NCI-H2227 (cell line): ENCODE results near the gene MRPL10.
A peak's percentile ranks its signal among the peaks of the same experiment; 100 is the strongest.

Source experiments
- DNase-seq: peaks from one replicate; lab custom pipeline; 2025; ENCODE audit not compliant: unreplicated experiment; lab: John Stamatoyannopoulos, UW

MRPL10 gene

GRCh38 chr17:47840001-47840741 lies 8.8 kb upstream of the MRPL10 start:
- DNase-seq = no peak

- DNase-seq = no peak
Measured at GRCh38 chr17:47839071-47839470, 7.7 kb upstream of the MRPL10 start.

DNA sequence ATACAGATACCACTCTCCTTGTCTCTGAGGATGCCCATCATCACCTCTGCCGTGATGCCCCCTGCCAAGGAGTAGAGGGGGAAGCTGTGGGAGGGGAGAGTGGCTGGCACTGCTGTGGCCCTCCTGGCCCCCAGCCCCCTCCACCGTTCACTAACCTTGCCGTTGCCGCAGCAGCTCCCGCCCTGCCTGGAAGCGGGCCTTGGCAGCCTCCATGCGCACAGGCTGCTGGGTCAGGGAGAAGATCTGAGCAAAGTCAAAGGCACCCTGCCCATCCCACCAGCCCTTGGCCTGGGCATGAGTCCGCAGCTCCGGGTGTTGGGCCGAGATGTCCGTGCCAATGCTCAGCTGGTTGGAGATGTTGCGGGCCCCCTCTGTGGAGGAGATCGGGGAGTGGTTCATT lies 7.3 kb upstream of the MRPL10 start:
- DNase-seq = no peak

DNA sequence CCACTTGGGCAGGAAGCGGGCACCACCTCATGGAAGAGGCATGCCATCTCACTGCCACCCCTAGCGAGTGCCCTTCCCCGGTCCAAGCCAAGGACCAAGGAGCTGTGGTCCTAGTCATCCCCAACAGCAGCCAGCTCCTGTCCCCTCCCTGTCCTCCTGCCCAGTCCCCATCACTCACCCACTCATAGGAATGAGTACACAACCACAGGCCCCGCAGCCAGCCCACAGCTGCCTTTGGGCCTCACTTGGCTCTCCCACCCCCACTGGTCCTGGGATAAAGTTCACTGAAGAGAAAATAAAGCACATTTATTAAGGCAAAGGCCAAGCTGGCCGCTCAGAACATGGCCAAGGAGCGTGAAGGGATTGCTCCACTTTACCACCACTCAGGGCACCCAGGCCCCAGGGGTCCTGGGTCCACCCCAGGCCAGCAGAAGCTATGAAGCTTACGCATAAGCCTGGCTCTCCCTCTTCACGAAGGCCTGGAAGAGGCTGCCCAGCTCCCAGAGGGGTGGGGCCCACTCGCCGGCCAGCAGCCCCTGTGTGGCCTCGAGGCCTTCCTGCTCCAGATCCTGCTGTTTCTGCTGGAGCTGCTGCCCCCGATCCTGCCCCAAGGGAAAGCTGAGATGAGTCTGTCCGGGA lies 6.2 kb upstream of the MRPL10 start:
- no peak for DNase-seq

DNA sequence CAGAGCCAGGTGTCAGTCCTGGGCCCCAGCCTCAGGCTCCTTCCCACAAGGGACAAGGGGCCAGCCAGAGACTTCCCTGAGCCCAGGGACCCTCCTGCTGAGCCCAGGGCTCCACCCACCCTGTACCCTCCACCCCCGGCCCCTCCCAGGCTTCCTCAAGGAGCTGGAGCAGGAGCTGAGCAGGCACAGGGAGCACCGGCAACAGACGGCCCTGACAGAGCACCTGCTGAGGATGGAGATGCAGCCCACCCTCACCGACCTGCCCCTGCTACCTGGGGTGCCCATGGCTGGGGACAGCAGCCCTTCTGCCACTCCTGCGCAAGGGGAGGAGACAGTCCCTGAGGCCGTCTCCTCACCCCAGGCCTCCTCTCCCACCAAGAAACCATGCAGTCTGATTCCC lies 5.3 kb upstream of the MRPL10 start:
- DNase-seq = no peak

DNA sequence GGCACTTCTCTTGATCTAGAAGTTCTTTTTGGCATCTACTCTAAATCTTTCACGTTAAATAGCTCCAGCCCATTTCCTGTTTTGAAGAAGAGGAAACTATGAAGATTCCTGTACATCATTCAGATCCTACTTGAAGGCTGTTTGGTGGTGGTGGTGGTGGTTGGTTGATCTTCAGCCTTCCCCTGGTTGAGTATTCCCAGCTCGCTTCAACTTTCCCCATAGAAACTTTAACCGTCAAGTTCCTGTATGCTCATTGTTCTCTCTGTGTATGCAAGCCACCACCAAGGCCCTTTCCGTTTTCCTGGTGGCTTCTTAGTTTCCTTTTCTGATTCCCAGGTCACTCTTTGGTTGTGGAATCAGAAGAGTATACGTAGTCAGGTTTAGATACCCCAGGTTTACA lies 3.4 kb upstream of the MRPL10 start:
- no peak for DNase-seq

GRCh38 chr17:47831934-47832327 lies 590 bp upstream of the MRPL10 start:
- DNase-seq = no peak

GRCh38 chr17:47830396-47831002 lies 842 bp downstream of the MRPL10 start:
- no peak for DNase-seq

DNA sequence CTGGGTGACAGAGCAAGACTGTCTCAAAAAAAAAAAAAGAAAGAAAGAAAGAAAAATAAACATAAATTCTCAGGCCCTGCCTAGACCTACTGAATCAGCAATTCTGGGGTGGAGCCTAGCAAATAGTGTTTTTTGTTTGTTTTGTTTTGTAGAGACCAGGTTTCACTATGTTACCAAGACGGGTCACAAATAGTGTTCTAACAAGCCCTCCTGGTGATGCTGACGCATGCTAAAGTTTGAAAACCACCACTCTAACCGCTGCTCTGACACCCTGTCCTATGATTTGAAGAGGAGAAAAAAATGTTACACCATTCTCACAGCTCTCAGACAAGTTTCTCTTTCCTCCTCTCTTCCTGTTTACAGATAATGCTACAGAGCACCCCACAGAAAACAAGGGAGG lies 1.5 kb downstream of the MRPL10 start:
- DNase-seq = no peak

- no peak for DNase-seq
Measured at GRCh38 chr17:47823519-47823918, 7.8 kb downstream of the MRPL10 start.

DNA sequence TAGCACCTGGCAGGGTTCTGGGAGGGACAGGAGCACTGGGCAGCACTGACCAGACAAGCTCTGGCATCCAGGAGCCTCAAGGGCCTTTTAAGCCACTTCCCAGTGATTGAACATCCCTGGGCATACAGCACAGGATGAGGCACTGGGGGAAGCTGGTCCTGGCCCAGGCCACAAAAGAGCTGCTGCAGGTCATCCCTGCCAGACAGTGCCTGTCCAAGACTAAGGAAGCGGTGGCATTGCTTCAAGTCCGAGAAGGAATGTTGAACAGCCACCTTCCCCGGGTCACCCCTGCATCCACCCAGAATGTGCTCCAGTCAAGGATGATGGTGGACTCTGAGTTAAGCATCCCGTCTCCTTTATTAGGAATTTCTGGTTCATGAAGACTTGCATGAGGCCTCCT lies 8.6 kb downstream of the MRPL10 start:
- DNase-seq = no peak

DNA sequence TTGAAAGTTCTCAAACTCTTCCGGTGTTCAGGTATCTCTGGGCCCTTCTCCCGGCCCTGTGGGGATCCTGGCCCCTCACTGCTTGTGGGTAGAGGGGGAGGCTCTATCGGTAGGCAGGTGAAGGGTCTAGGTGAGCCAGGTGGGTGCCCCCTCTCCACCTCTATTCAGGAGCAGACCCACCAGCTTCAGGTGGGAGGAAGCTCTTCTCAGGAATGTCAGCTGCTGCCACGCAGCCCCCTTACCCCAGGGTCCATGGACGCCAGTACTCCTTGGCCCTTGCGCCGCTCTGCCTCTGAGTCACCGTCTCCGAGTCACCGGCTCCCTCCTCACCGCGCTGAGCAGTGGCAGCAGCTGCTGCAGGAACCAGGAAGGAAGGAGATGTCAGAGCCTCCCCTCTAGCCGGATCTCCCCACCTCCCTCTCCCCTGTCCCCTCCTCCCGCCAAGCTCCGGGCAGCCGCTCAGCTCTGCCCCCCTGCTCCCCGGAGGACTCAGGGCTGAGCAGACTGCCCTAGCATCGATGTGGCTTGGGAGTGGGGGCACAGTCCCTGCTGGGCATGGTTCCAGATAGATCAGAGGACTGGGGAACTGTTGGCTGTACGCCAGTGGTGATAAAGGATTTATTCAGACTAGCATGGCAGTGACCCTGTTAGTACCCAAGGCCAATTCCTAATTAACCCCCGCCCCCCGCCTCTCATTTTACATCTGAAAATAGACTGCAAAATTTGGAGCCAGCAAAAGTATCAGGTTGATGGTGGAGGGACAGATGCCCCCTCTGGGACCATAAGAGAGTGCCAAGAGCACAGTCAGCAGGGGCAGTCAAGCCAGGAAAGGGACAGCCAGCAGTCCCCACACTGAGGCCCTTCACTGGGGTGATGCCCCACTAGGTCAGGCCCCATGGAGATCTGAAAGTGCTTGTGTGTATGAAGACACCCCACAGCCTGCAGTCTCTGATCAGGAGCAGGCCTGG lies 9.6 kb downstream of the MRPL10 start, which contains the start of gene OSBPL7:
Gene OSBPL7, minus strand, starts transcription at position 371 of the 968 bp plus-strand sequence. CDS start 1,516 bp downstream, outside the sequence.
- DNase-seq = peak; percentile 89

DNA sequence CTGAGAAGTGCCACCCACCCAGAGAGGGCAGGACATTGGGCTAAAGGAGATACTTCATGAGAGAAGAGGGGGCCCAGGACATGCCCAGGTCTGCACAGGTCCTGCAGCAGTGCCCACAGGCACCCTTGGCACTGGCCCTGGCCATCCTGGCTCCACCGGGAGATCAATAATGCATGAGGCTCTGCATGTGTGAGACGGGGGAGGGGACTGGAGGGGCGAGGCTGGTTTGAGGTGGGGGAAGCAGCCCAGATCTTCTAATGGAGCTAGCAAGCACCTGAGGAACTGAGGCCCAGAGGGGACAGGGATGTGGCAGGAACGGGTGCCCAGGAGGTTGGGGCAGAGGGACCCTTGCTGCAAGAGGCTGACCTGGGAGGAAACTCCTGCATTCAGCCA lies 10.3 kb downstream of the MRPL10 start:
- no peak for DNase-seq

DNA sequence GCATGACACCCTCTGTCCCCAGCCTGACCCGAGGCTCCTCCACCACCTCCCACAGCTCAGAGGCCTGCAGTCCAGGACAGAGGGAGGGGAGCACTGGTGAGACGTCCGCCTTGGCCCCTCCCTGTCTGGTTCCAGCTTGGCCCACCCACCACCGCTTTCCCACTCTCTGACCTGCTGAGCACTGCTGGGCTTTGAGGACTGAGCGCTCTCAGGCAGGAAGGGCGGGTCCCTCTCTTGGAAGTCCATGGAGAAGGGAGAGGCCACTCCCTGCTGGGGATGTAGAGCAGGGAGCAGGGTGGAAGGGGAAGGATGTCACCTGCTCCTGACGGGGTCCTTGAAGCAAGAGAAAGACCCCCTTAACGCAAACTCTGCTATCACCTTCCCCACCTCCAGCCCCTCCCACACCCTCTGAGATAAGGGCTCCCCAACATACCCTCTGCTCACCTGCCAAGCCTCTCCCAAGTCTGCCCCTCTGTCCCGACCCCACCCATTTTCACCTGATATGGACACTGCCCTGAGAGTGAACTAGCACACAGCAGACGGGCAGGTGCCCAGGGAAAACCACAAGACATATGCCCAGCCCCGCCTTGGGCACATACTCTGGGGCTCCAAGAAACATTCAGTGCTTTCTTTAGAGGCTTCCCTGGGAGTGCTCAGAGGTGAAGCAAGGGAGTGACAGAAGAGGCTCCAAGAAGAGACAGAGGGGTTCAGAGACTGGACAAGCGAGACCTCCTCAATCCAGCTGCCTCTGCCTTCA lies 11.1 kb downstream of the MRPL10 start:
- DNase-seq = no peak

DNA sequence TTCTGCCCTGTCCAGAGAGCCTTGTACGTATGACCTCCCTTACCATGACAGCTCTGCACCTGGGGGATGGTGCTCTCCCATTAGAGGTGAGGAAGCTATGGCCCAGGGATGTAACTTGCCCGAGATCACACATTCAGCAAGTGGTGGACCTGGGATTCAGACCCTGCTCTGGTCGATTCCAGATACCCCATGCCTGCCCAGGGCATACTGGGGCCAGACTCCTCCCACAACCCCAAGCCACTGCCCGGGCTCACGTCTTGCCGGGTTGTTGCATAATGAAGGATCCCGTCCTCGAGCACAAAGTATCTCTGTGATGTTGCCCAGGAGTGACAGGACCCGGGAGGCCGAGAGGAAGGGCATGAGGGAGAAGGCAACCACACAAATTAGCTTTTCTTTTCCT lies 11.9 kb downstream of the MRPL10 start:
- no peak for DNase-seq

DNA sequence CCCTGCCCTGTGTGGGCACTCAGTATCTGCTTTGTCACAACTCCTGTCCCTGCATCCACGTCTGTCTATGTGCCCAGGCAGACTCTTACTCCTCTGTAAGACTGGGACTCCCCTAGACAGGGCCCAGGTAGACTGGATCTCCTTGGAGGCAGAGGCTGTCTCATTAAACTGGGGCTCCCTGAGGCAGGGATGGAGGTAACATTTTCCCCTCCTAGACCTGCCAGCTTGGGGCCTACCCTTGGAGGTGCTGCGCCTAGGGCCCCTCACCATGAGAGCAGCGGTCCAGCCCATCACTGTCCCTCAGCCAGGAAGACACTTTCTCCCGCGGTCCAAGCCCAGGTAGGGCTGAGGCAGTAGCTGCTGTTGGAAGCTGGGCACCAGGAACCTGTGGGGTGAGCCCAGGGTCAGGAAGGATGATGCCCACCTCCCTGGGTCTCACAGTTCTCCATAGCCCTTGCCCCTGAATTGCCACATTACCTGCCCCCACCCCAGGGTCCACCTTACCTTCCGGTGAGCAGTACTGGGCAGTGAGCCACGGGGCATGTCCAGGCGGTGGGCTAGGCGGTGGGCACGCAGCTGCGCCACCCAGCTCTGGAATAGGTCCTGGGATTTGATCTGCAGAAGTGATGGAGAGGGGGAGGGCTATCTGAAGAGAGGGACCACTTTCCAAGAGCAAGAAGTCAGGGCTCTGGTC lies 13.2 kb downstream of the MRPL10 start:
- DNase-seq = no peak

- DNase-seq = no peak
Measured at GRCh38 chr17:47816947-47817346, 14.4 kb downstream of the MRPL10 start.

- DNase-seq = no peak
Measured at GRCh38 chr17:47816111-47816735, 15.1 kb downstream of the MRPL10 start.

DNA sequence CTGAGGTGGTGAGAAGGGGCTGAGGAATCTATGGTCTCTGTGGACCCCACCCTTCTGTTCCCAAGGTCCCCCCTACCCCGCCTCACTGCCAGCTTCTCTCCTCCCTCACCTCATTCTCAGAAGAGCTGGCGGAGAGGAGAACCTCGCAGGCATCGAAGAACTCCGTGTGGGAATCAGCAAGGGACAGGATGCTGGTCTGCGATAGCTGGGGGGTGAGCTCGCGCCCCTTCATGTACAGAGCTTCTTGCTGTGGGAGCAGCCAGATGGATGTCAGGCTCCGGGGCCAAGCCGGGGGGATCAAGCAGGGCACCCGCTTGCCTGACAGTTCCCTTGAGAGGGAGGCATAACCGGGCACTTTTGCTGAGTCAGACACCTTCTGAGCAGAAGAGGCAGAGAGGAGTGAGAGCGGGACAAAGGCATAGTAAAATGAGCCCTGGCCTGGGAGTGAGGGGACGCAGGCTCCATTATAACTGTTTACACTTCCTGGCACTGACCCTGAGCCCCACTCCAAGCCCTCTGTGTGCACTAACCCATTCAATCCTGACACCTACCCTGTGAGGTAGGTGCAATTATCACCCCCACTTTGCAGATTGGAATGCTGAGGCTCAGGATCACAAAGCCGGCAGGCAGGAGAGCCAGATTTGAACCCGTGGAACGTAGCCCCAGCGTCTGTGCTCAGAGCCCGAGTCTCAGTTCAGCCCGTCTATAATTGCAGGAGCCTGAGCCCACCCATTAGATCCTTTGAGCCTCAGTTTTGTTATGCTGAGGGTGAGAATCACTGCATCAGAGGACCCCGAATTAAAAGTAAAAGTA lies 16.0 kb downstream of the MRPL10 start:
- no peak for DNase-seq
